ENCODE data around the gene NUDC. TPM values are rescaled to one million over a fixed set of nuclear protein-coding genes. Genes with fewer than 3 reads are reported as not detected.
A peak's percentile ranks its signal among the peaks of the same experiment; 100 is the strongest.

The NUDC gene
- total RNA-seq, 1 experiment from 2014 or later, result 118 TPM

DNA sequence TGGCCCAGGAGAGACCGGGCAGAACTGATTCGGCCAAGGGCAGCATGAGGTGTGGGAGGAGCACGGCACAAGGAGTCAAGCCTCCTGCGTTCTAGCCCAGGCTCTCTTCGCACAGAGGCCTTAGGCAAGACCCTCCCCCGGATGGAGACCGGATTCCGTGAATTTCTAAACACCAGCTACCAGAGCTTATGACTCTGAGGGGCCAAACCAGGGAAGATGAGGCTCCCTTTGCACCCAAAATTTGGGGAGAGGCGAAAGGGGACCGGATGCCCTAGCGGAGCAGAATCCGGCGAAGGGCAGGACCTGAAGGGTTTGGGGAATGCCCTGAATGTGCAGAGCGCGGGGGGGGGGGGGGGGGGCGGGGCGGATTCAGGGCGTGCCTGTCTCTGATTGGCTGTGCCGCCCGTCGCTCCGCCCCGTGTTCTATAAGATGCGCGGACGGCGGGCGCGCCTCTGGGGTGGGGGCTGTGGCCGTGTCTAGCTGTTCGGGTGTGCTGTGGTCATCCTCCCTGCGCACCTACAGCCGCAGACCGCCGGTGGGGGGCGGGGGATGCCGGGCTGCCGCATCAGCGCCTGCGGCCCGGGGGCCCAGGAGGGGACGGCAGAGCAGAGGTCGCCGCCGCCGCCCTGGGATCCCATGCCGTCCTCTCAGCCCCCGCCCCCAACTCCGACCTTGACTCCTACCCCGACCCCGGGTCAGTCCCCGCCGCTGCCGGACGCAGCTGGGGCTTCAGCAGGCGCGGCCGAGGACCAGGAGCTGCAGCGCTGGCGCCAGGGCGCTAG is 71.9 kb downstream of the NUDC start, which contains the start of gene TRNP1 (continued):
- TF ChIP-seq E2F4 (CRISPR knock-in tag; IDR thresholded peaks at IDR 0.05; ENCODE audit: borderline replicate concordance, low read depth) (no peak), ZNF423 (CRISPR knock-in tag; IDR thresholded peaks at IDR 0.05) (no peak), FOXJ3 (CRISPR knock-in tag; IDR thresholded peaks at IDR 0.05; ENCODE audit: borderline replicate concordance) (no peak), RORB (CRISPR knock-in tag; IDR thresholded peaks at IDR 0.05) (no peak), MYBL2 (CRISPR knock-in tag; IDR thresholded peaks at IDR 0.05) (peak; percentile 71; the same call in 1 of the 2 replicates), ZNF263 (CRISPR knock-in tag; IDR thresholded peaks at IDR 0.05; ENCODE audit: low read depth) (no peak), FOXK1 (CRISPR knock-in tag; IDR thresholded peaks at IDR 0.05) (peak; percentile 77), STAT6 (CRISPR knock-in tag; conservative IDR thresholded peaks at IDR 0.05; ENCODE audit: low read depth) (0 out of 2 replicates have a peak, but pooled peaks have one; percentile 51), CDX4 (CRISPR knock-in tag; IDR thresholded peaks at IDR 0.05; ENCODE audit: borderline replicate concordance) (no peak), ZNF532 (CRISPR knock-in tag; IDR thresholded peaks at IDR 0.05; ENCODE audit: borderline replicate concordance) (no peak), E2F5 (CRISPR knock-in tag; IDR thresholded peaks at IDR 0.05) (no peak), ZNF232 (CRISPR knock-in tag; IDR thresholded peaks at IDR 0.05) (peak; percentile 65; the same call in 1 of the 2 replicates), GTF2I (CRISPR knock-in tag; conservative IDR thresholded peaks at IDR 0.05) (peak; percentile 38; the same call in 1 of the 2 replicates), ZNF219 (CRISPR knock-in tag; IDR thresholded peaks at IDR 0.05; ENCODE audit: borderline replicate concordance) (no peak), EMX1 (CRISPR knock-in tag; IDR thresholded peaks at IDR 0.05) (peak; percentile 90), IRF1 (CRISPR knock-in tag; IDR thresholded peaks at IDR 0.05) (no peak), FOXP1 (CRISPR knock-in tag; IDR thresholded peaks at IDR 0.05; ENCODE audit: borderline replicate concordance) (0 out of 2 replicates have a peak, but pooled peaks have one; percentile 30)
- TF ChIP-seq, protein P1, sequence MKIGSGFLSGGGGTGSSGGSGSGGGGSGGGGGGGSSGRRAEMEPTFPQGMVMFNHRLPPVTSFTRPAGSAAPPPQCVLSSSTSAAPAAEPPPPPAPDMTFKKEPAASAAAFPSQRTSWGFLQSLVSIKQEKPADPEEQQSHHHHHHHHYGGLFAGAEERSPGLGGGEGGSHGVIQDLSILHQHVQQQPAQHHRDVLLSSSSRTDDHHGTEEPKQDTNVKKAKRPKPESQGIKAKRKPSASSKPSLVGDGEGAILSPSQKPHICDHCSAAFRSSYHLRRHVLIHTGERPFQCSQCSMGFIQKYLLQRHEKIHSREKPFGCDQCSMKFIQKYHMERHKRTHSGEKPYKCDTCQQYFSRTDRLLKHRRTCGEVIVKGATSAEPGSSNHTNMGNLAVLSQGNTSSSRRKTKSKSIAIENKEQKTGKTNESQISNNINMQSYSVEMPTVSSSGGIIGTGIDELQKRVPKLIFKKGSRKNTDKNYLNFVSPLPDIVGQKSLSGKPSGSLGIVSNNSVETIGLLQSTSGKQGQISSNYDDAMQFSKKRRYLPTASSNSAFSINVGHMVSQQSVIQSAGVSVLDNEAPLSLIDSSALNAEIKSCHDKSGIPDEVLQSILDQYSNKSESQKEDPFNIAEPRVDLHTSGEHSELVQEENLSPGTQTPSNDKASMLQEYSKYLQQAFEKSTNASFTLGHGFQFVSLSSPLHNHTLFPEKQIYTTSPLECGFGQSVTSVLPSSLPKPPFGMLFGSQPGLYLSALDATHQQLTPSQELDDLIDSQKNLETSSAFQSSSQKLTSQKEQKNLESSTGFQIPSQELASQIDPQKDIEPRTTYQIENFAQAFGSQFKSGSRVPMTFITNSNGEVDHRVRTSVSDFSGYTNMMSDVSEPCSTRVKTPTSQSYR (CRISPR knock-in tag; IDR thresholded peaks at IDR 0.05), result no peak
- TF ChIP-seq, protein P2, sequence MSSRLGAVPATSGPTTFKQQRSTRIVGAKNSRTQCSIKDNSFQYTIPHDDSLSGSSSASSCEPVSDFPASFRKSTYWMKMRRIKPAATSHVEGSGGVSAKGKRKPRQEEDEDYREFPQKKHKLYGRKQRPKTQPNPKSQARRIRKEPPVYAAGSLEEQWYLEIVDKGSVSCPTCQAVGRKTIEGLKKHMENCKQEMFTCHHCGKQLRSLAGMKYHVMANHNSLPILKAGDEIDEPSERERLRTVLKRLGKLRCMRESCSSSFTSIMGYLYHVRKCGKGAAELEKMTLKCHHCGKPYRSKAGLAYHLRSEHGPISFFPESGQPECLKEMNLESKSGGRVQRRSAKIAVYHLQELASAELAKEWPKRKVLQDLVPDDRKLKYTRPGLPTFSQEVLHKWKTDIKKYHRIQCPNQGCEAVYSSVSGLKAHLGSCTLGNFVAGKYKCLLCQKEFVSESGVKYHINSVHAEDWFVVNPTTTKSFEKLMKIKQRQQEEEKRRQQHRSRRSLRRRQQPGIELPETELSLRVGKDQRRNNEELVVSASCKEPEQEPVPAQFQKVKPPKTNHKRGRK (CRISPR knock-in tag; IDR thresholded peaks at IDR 0.05; ENCODE audit: borderline replicate concordance), result no peak
- TF ChIP-seq, protein P3, sequence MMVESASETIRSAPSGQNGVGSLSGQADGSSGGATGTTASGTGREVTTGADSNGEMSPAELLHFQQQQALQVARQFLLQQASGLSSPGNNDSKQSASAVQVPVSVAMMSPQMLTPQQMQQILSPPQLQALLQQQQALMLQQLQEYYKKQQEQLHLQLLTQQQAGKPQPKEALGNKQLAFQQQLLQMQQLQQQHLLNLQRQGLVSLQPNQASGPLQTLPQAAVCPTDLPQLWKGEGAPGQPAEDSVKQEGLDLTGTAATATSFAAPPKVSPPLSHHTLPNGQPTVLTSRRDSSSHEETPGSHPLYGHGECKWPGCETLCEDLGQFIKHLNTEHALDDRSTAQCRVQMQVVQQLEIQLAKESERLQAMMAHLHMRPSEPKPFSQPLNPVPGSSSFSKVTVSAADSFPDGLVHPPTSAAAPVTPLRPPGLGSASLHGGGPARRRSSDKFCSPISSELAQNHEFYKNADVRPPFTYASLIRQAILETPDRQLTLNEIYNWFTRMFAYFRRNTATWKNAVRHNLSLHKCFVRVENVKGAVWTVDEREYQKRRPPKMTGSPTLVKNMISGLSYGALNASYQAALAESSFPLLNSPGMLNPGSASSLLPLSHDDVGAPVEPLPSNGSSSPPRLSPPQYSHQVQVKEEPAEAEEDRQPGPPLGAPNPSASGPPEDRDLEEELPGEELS (CRISPR knock-in tag; IDR thresholded peaks at IDR 0.05), result no peak; the same call in 1 of the 2 replicates
